ENCODE measurements around the gene IGSF3. TPM values are rescaled to one million over a fixed set of nuclear protein-coding genes. Genes with fewer than 3 reads are reported as not detected.

IGSF3 gene
- polyA plus RNA-seq, 12 donors, result 16.2 to 46.5 (median 28.2) TPM; not detected in 1

DNA sequence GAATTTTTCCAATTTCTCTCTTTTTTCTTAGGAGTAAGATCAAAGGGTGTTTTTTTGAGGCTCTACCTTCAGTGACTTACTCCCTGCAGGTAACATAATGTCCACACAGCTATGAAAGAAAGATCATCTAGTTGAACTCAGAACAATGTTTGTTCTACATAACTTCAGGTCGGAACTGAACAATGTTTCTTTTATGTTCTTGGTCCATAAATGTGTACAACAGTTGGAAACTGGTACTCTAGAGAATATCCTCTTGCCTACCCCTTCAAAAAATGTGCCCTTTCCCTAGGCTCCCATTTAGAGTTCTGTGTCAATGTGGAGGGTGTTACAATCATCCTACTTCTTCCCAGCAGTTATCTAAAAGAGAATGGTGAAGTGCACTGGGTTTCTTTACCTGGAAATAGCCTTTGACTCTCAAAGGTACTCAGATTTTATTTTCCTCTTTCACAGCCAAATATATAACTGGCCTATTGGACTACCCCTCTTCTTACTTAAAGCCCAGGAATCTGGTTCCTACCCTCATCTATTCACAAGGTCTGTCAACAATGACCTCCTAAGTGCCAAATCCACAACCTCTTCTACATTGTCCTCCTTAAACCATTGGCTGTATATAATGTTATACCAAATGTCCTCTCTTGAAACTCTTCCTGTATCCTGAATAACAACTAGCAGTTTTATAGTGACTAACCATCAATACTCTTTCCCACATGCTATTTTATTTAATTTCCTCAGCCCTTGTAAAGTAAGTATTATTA, 139.0 kb downstream of the IGSF3 start:
- no peak for DNase-seq

DNA sequence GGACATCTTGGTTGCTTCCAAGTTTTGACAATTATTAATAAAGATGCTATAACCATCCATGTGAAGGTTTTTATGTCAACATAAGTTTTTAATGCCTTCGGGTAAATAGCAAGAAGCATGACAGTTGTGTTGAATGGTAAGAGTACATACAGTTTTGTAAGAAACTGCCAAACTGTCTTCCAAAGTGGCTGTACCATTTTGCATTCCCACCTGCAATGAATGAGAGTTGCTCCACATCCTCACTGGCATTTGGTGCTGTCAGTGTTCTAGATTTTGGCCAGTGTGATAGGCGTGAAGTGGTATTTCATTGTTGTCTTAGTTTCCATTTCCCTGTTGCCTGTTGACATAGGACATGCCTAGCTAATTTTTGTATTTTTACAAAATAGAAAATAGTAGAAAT, 142.1 kb downstream of the IGSF3 start:
- no peak for DNase-seq

Other genes with a start within 250 kb of the IGSF3 start
- gene CD58, start 96.7 kb downstream of the IGSF3 start, polyA plus RNA-seq (ENCODE audit: insufficient read length in 12 of 12), result 10 to 100 TPM in 11 of 12 donors, not detected in 1; 10.5 to 19.0 (median 15.0) TPM
- gene CD2, start 86.7 kb upstream of the IGSF3 start, polyA plus RNA-seq (ENCODE audit: insufficient read length in 12 of 12), result 1 to 10 TPM in 1 of 12 donors, under 1 TPM in 8, not detected in 3; 0.21 to 3.1 (median 0.32) TPM
- 100 to 1,000 TPM in 10 of 12 donors, 10 to 100 TPM in 1, not detected in 1; 69.8 to 166 (median 137) TPM for gene PTGFRN, start 242.2 kb upstream of the IGSF3 start, polyA plus RNA-seq (ENCODE audit: insufficient read length in 12 of 12)